C4-2B (cell line): ENCODE results near the gene KIR2DL1.
"Not testable (repeated sequence)": the region's sequence is repeated elsewhere in the genome, so short reads cannot be mapped to it uniquely, and the experiment has no call there.

Experiments used
- ZFX ChIP-seq: fragments of 450-650 bp; IDR thresholded peaks from 2 replicates; pipeline ENCODE4 v1.6.1; 2017
- TF ChIP-seq, protein P1 (sequence below): fragments of 450-650 bp; conservative IDR thresholded peaks from 2 replicates; pipeline ENCODE4 v1.5.1; 2017; ENCODE audit warnings: mild to moderate bottlenecking

DNA sequence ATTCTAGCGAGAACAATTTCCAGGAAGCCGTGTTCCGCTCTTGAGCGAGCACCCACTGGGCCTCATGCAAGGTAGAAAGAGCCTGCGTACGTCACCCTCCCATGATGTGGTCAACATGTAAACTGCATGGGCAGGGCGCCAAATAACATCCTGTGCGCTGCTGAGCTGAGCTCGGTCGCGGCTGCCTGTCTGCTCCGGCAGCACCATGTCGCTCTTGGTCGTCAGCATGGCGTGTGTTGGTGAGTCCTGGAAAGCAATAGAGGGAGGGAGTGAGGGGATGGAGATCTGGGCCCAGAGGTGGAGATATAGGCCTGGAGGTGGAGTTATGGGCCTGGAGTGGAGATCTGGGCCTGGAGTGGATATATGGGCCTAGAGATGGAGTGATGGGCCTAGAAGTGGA is at the start of gene KIR2DL1:
- TF ChIP-seq, protein P1, sequence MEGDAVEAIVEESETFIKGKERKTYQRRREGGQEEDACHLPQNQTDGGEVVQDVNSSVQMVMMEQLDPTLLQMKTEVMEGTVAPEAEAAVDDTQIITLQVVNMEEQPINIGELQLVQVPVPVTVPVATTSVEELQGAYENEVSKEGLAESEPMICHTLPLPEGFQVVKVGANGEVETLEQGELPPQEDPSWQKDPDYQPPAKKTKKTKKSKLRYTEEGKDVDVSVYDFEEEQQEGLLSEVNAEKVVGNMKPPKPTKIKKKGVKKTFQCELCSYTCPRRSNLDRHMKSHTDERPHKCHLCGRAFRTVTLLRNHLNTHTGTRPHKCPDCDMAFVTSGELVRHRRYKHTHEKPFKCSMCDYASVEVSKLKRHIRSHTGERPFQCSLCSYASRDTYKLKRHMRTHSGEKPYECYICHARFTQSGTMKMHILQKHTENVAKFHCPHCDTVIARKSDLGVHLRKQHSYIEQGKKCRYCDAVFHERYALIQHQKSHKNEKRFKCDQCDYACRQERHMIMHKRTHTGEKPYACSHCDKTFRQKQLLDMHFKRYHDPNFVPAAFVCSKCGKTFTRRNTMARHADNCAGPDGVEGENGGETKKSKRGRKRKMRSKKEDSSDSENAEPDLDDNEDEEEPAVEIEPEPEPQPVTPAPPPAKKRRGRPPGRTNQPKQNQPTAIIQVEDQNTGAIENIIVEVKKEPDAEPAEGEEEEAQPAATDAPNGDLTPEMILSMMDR, result not testable (repeated sequence)
- not testable (repeated sequence) for TF ChIP-seq ZFX
